HepG2 (cell line): ENCODE measurements around the gene AKAP7. TPM values are rescaled to one million over a fixed set of nuclear protein-coding genes. Genes with fewer than 3 reads are reported as not detected.
A peak's percentile ranks its signal among the peaks of the same experiment; 100 is the strongest.

Experiments used
- CENPX ChIP-seq: sonication (generic); formaldehyde crosslinking; IDR thresholded peaks from 2 replicates; pipeline ENCODE4 v1.9.0; 2021; ENCODE audit warnings: mild to moderate bottlenecking, missing genetic modification reagents, moderate library complexity
- HDAC1 ChIP-seq: sonication (generic); formaldehyde crosslinking; IDR thresholded peaks from 2 replicates; pipeline ENCODE4 v1.5.1; 2020; ENCODE audit warnings: mild to moderate bottlenecking, missing genetic modification reagents
- HDAC6 ChIP-seq: fragments of 200-600 bp; sonication (generic); IDR thresholded peaks from 2 replicates; pipeline ENCODE4 v1.7.0; 2017; ENCODE audit warnings: mild to moderate bottlenecking, antibody characterized with exemption, low read length, low read depth
- NFYC ChIP-seq: IDR thresholded peaks from 2 replicates; pipeline ENCODE4 v1.6.1; 2016; ENCODE audit warnings: missing genetic modification reagents, missing compliant biosample characterization
- PPARG ChIP-seq: conservative IDR thresholded peaks from 2 replicates; pipeline ENCODE4 v1.6.1; 2016; ENCODE audit warnings: missing biosample characterization, missing genetic modification reagents
- TEAD3 ChIP-seq: optimal IDR thresholded peaks from 2 replicates; pipeline ENCODE3; 2016; ENCODE audit warnings: borderline replicate concordance
- ZNF17 ChIP-seq: sonication (generic); formaldehyde crosslinking; IDR thresholded peaks from 2 replicates; pipeline ENCODE4 v1.5.0; 2020; ENCODE audit warnings: mild to moderate bottlenecking, missing genetic modification reagents
- ZNF3 ChIP-seq: IDR thresholded peaks from 2 replicates; pipeline ENCODE4 v1.7.0; 2017; ENCODE audit warnings: inconsistent platforms
- ZNF546 ChIP-seq: sonication (generic); formaldehyde crosslinking; conservative IDR thresholded peaks from 2 replicates; pipeline ENCODE4 v1.8.1; 2023; ENCODE audit warnings: mild to moderate bottlenecking, missing genetic modification reagents
- ZNF550 ChIP-seq: sonication (generic); formaldehyde crosslinking; IDR thresholded peaks from 2 replicates; pipeline ENCODE4 v1.4.0; 2020; ENCODE audit warnings: mild to moderate bottlenecking, missing genetic modification reagents, borderline replicate concordance
- ZNF563 ChIP-seq: sonication (generic); formaldehyde crosslinking; IDR thresholded peaks from 2 replicates; pipeline ENCODE4 v1.8.0; 2022; ENCODE audit warnings: mild to moderate bottlenecking, moderate library complexity, missing genetic modification reagents
- ZNF619 ChIP-seq: sonication (generic); formaldehyde crosslinking; IDR thresholded peaks from 2 replicates; pipeline ENCODE4 v1.4.0; 2020; ENCODE audit warnings: mild to moderate bottlenecking, missing genetic modification reagents
- ZNF761 ChIP-seq: sonication (generic); formaldehyde crosslinking; conservative IDR thresholded peaks from 2 replicates; pipeline ENCODE4 v1.4.0; 2020; ENCODE audit warnings: mild to moderate bottlenecking, missing genetic modification reagents
- ZNF772 ChIP-seq: sonication (generic); formaldehyde crosslinking; IDR thresholded peaks from 2 replicates; pipeline ENCODE4 v1.5.0; 2020; ENCODE audit warnings: mild to moderate bottlenecking, missing genetic modification reagents
- polyA plus RNA-seq, 8 experiments: library from polyadenylated mRNA; depleted of rRNA in 3 of 8; stranded (reverse) in 7 of 8; unstranded in 1 of 8; fragments of >200 nt; fragmentation: Illumina TruSeq in 4 of 8; extraction: Trizol in 4 of 8; gene quantifications; 2 replicates each; pipeline versions ENCODE4 v1.2.1 to v1.2.3, GENCODE V29; 2011 to 2016; ENCODE audit warnings: low read depth in 4 of 8, missing spikeins in 1 of 8, mixed read lengths in 1 of 8; ENCODE audit not compliant: insufficient read depth in 1 of 8
- total RNA-seq, 5 experiments: library from RNA; depleted of rRNA; stranded (reverse); fragments of >200 nt; fragmentation: Illumina TruSeq; extraction: Trizol; gene quantifications; 2 replicates each; pipeline ENCODE4 v1.2.3, GENCODE V29; 2016; ENCODE audit warnings: low read depth in 1 of 5
- TF ChIP-seq, protein P1 (sequence below): sonication (generic); formaldehyde crosslinking; conservative IDR thresholded peaks from 2 replicates; pipeline ENCODE4 v1.8.1; 2023; ENCODE audit warnings: missing genetic modification reagents
- TF ChIP-seq, protein P2 (sequence below): sonication (generic); formaldehyde crosslinking; IDR thresholded peaks from 2 replicates; pipeline ENCODE4 v1.4.0; 2020; ENCODE audit warnings: missing genetic modification reagents
- TF ChIP-seq, protein P3 (sequence below), 2 experiments: IDR thresholded peaks; 2 replicates each; pipeline ENCODE4 v1.6.1; 2011 to 2012; ENCODE audit warnings: low read length in 2 of 2, borderline replicate concordance in 1 of 2, low read depth in 1 of 2, mild to moderate bottlenecking in 1 of 2, moderate library complexity in 1 of 2
- TF ChIP-seq, protein P4 (sequence below): sonication (generic); formaldehyde crosslinking; IDR thresholded peaks from 2 replicates; pipeline ENCODE4 v1.5.1; 2020; ENCODE audit warnings: mild to moderate bottlenecking, moderate library complexity, missing genetic modification reagents
- TF ChIP-seq, protein P5 (sequence below): sonication (generic); formaldehyde crosslinking; IDR thresholded peaks from 2 replicates; pipeline ENCODE4 v1.4.0; 2020; ENCODE audit warnings: missing genetic modification reagents, mild to moderate bottlenecking, borderline replicate concordance

AKAP7 gene
- total and polyA plus RNA-seq, 2 of the 13 experiments (the other 11 are each of a cell fraction or from before 2014, with no cell fraction given), result 3.6 to 11.7 TPM

DNA sequence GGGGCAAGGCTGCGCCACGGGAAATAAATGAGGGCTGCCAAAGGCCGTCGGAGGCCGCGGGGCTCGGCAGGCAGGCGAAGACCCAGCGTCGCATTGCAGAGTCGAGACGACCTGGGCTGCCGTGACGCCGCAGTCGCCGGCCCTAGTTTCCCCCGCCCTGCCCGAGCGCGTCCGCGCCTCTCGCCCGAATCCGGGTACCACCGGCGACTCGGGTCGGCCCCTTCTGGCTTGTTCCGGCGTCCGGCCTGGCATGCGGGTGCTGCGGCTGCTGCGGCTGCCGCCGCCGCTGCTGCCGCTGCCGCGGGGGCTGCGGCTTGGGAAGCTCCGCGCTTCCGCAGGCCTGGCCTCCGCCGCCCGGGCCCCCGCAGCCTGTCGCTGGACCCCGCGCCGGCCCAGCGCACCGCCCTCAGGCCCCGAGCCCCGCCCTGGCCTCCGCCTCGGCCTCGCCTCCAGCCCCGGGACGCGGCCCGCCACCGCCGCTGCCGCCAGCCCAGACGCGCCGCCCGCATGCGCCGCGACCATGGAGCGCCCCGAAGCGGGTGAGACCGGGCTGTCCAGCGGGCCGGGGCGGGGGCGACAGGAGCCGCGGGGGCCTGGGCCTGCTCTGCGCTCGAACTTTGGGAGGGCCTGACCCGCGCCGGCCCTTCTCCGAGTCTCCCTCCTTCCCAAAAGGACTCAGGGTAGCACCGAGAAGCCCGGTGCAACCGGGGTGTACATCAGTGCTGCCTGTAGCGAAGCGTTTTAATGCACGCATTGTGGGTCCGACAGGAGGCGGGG lies at the start of gene AKAP7 (continued):
- TF ChIP-seq ZNF17 (no peak), ZNF761 (CRISPR knock-in tag) (peak; percentile 74; the same call in 1 of the 2 replicates), ZNF550 (CRISPR knock-in tag) (no peak), PPARG (0 out of 2 replicates have a peak, but pooled peaks have one; percentile 25), HDAC1 (CRISPR knock-in tag) (peak; percentile 24; the same call in 1 of the 2 replicates), TEAD3 (CRISPR knock-in tag) (no peak), ZNF563 (peak; percentile 69), ZNF3 (no peak), ZNF619 (CRISPR knock-in tag) (no peak), ZNF772 (CRISPR knock-in tag) (peak; percentile 65; the same call in 1 of the 2 replicates), ZNF546 (no peak), HDAC6 (no peak), NFYC (CRISPR knock-in tag) (peak; percentile 8; the same call in 1 of the 2 replicates), CENPX (CRISPR knock-in tag) (no peak)
- TF ChIP-seq, protein P1, sequence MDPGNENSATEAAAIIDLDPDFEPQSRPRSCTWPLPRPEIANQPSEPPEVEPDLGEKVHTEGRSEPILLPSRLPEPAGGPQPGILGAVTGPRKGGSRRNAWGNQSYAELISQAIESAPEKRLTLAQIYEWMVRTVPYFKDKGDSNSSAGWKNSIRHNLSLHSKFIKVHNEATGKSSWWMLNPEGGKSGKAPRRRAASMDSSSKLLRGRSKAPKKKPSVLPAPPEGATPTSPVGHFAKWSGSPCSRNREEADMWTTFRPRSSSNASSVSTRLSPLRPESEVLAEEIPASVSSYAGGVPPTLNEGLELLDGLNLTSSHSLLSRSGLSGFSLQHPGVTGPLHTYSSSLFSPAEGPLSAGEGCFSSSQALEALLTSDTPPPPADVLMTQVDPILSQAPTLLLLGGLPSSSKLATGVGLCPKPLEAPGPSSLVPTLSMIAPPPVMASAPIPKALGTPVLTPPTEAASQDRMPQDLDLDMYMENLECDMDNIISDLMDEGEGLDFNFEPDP, result 0 out of 2 replicates have a peak, but pooled peaks have one; percentile 78
- TF ChIP-seq, protein P2, sequence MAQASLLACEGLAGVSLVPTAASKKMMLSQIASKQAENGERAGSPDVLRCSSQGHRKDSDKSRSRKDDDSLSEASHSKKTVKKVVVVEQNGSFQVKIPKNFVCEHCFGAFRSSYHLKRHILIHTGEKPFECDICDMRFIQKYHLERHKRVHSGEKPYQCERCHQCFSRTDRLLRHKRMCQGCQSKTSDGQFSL (CRISPR knock-in tag), result no peak
- TF ChIP-seq, protein P3, sequence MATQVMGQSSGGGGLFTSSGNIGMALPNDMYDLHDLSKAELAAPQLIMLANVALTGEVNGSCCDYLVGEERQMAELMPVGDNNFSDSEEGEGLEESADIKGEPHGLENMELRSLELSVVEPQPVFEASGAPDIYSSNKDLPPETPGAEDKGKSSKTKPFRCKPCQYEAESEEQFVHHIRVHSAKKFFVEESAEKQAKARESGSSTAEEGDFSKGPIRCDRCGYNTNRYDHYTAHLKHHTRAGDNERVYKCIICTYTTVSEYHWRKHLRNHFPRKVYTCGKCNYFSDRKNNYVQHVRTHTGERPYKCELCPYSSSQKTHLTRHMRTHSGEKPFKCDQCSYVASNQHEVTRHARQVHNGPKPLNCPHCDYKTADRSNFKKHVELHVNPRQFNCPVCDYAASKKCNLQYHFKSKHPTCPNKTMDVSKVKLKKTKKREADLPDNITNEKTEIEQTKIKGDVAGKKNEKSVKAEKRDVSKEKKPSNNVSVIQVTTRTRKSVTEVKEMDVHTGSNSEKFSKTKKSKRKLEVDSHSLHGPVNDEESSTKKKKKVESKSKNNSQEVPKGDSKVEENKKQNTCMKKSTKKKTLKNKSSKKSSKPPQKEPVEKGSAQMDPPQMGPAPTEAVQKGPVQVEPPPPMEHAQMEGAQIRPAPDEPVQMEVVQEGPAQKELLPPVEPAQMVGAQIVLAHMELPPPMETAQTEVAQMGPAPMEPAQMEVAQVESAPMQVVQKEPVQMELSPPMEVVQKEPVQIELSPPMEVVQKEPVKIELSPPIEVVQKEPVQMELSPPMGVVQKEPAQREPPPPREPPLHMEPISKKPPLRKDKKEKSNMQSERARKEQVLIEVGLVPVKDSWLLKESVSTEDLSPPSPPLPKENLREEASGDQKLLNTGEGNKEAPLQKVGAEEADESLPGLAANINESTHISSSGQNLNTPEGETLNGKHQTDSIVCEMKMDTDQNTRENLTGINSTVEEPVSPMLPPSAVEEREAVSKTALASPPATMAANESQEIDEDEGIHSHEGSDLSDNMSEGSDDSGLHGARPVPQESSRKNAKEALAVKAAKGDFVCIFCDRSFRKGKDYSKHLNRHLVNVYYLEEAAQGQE (IDR thresholded peaks at IDR 0.05; ENCODE audit: borderline replicate concordance in 1 of 2, low read depth in 1 of 2, low read length in 2 of 2), result peak in 1 of 2 experiments; percentile 31; a peak in 1 of 4 replicates
- TF ChIP-seq, protein P4, sequence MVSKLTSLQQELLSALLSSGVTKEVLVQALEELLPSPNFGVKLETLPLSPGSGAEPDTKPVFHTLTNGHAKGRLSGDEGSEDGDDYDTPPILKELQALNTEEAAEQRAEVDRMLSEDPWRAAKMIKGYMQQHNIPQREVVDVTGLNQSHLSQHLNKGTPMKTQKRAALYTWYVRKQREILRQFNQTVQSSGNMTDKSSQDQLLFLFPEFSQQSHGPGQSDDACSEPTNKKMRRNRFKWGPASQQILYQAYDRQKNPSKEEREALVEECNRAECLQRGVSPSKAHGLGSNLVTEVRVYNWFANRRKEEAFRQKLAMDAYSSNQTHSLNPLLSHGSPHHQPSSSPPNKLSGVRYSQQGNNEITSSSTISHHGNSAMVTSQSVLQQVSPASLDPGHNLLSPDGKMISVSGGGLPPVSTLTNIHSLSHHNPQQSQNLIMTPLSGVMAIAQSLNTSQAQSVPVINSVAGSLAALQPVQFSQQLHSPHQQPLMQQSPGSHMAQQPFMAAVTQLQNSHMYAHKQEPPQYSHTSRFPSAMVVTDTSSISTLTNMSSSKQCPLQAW (CRISPR knock-in tag), result no peak
- TF ChIP-seq, protein P5, sequence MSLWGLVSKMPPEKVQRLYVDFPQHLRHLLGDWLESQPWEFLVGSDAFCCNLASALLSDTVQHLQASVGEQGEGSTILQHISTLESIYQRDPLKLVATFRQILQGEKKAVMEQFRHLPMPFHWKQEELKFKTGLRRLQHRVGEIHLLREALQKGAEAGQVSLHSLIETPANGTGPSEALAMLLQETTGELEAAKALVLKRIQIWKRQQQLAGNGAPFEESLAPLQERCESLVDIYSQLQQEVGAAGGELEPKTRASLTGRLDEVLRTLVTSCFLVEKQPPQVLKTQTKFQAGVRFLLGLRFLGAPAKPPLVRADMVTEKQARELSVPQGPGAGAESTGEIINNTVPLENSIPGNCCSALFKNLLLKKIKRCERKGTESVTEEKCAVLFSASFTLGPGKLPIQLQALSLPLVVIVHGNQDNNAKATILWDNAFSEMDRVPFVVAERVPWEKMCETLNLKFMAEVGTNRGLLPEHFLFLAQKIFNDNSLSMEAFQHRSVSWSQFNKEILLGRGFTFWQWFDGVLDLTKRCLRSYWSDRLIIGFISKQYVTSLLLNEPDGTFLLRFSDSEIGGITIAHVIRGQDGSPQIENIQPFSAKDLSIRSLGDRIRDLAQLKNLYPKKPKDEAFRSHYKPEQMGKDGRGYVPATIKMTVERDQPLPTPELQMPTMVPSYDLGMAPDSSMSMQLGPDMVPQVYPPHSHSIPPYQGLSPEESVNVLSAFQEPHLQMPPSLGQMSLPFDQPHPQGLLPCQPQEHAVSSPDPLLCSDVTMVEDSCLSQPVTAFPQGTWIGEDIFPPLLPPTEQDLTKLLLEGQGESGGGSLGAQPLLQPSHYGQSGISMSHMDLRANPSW, result no peak
